Stimulated activated CD4-positive, alpha-beta T cell treated with anti-CD3 and anti-CD28 coated beads, Interleukin-1b, Interleukin-23, amount 100 ng/mL, for 24 hours (primary cell): Measurements from ENCODE around the gene ZNF460.

ENCODE experiments used
- DNase-seq, 4 experiments: peaks; one replicate each; pipeline ENCODE4 v3.0.0-alpha.2; 2020; ENCODE audit warnings: low read depth in 4 of 4, low spot score in 1 of 4

ZNF460 gene

GRCh38 chr19:57279418-57280164, 694 bp upstream of the ZNF460 start:
- peak; percentile 48 to 73 (median 60) for DNase-seq

- DNase-seq, result no peak
Measured at GRCh38 chr19:57280962-57281400, 696 bp downstream of the ZNF460 start.

GRCh38 chr19:57282011-57282643, 1.8 kb downstream of the ZNF460 start:
- DNase-seq, result no peak

GRCh38 chr19:57288373-57288772, 8.1 kb downstream of the ZNF460 start:
- DNase-seq, result no peak

- no peak for DNase-seq
Measured at GRCh38 chr19:57290970-57291369, 10.7 kb downstream of the ZNF460 start.

GRCh38 chr19:57292547-57292946, 12.3 kb downstream of the ZNF460 start:
- no peak for DNase-seq

GRCh38 chr19:57293719-57294118, 13.4 kb downstream of the ZNF460 start:
- no peak for DNase-seq

- DNase-seq, result no peak
Measured at GRCh38 chr19:57302020-57302465, 21.8 kb downstream of the ZNF460 start.

GRCh38 chr19:57302727-57303401, 22.6 kb downstream of the ZNF460 start:
- no peak for DNase-seq

- DNase-seq, result no peak
Measured at GRCh38 chr19:57305056-57305455, 24.8 kb downstream of the ZNF460 start.

GRCh38 chr19:57308514-57308913, 28.2 kb downstream of the ZNF460 start:
- DNase-seq, result no peak

GRCh38 chr19:57310792-57311191, 30.5 kb downstream of the ZNF460 start:
- DNase-seq, result no peak

GRCh38 chr19:57314146-57314545, 33.9 kb downstream of the ZNF460 start:
- no peak for DNase-seq

GRCh38 chr19:57317503-57317902, 37.2 kb downstream of the ZNF460 start:
- no peak for DNase-seq

GRCh38 chr19:57319869-57320179, 39.5 kb downstream of the ZNF460 start:
- DNase-seq, result no peak

- peak; percentile 77 to 88 (median 85) for DNase-seq
Measured at GRCh38 chr19:57320180-57321084, 40.1 kb downstream of the ZNF460 start, which contains the start of gene ZNF543. Gene ZNF543 (plus strand): TSS chr19:57320472. CDS start chr19:57320854, 382 bp downstream.

- no peak for DNase-seq
Measured at GRCh38 chr19:57321116-57321515, 40.8 kb downstream of the ZNF460 start.

- no peak for DNase-seq
Measured at GRCh38 chr19:57321751-57322150, 41.5 kb downstream of the ZNF460 start.

GRCh38 chr19:57324992-57325391, 44.7 kb downstream of the ZNF460 start:
- DNase-seq, result no peak

- no peak for DNase-seq
Measured at GRCh38 chr19:57327993-57328392, 47.7 kb downstream of the ZNF460 start.

- no peak for DNase-seq
Measured at GRCh38 chr19:57334191-57334590, 53.9 kb downstream of the ZNF460 start.
